Measurements from ENCODE around the gene PLXNB1.

The PLXNB1 gene

GRCh38 chr3:48426401-48426909 lies 3.4 kb downstream of the PLXNB1 start:
- peaks cover 0 to 5% of the 10 kb centered on the region in 2 experiments; a peak in 1 of 3 replicates for H3K36me3 ChIP-seq (ENCODE audit: control insufficient read depth in 2 of 2, insufficient read depth in 1 of 2, low read length in 2 of 2)
- no peak overlapping the region for H3K4me3 ChIP-seq (ENCODE audit: low read depth, low read length)
- POLR2A ChIA-PET = interaction anchor here (0.9 kb wide), 1 partner anchor 13 kb away, joined by 3 read pairs; the partner anchor contains the start of genes CCDC51 and TMA7
- no peaks in the 10 kb centered on the region for H3K9me3 ChIP-seq (ENCODE audit: control insufficient read depth, insufficient read depth, low read depth, low read length)
- CTCF ChIA-PET = interaction anchor here (0.7 to 4.1 kb wide), 3 partner anchors 10 to 84 kb away, joined by 3 to 25 read pairs (median 3); no protein-coding TSS in a partner anchor
- no peak overlapping the region for H3K27ac ChIP-seq (ENCODE audit: extremely low read depth, low read depth, low read length)
- TF ChIP-seq ZNF501 (tag by site-specific recombination; IDR thresholded peaks at IDR 0.05) (no peak), ZFP37 (tag by site-specific recombination; IDR thresholded peaks at IDR 0.05) (no peak), ZNF302 (tag by site-specific recombination; IDR thresholded peaks at IDR 0.05; ENCODE audit: low read depth) (no peak), ZNF621 (tag by site-specific recombination; IDR thresholded peaks at IDR 0.05) (no peak), ZBTB1 (tag by site-specific recombination; IDR thresholded peaks at IDR 0.05) (no peak), PBX3 (CRISPR knock-in tag; IDR thresholded peaks at IDR 0.05) (no peak)
- H3K4me1 ChIP-seq (ENCODE audit: control insufficient read depth, insufficient read depth, low read length) = peaks cover 3% of the 10 kb centered on the region; the same call in 1 of the 2 replicates

- ChIA-PET POLR2A (no interaction called here), CTCF (interaction anchor here (1.2 to 4.1 kb wide), 2 partner anchors 11 to 24 kb away, joined by 3 to 25 read pairs; no protein-coding TSS in a partner anchor)
- TF ChIP-seq, protein P1, sequence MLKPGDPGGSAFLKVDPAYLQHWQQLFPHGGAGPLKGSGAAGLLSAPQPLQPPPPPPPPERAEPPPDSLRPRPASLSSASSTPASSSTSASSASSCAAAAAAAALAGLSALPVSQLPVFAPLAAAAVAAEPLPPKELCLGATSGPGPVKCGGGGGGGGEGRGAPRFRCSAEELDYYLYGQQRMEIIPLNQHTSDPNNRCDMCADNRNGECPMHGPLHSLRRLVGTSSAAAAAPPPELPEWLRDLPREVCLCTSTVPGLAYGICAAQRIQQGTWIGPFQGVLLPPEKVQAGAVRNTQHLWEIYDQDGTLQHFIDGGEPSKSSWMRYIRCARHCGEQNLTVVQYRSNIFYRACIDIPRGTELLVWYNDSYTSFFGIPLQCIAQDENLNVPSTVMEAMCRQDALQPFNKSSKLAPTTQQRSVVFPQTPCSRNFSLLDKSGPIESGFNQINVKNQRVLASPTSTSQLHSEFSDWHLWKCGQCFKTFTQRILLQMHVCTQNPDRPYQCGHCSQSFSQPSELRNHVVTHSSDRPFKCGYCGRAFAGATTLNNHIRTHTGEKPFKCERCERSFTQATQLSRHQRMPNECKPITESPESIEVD (tag by site-specific recombination; IDR thresholded peaks at IDR 0.05) = no peak
- TF ChIP-seq KLF1 (tag by site-specific recombination; IDR thresholded peaks at IDR 0.05) = peak; percentile 48
- no peak for TF ChIP-seq ZNF248 (tag by site-specific recombination; IDR thresholded peaks at IDR 0.05)
- TF ChIP-seq ZNF223 (tag by site-specific recombination; IDR thresholded peaks at IDR 0.05) = no peak
- no peak for TF ChIP-seq ZBTB1 (tag by site-specific recombination; IDR thresholded peaks at IDR 0.05)
- no peak for TF ChIP-seq WT1 (tag by site-specific recombination; IDR thresholded peaks at IDR 0.05)
- TF ChIP-seq KLF8 (tag by site-specific recombination; IDR thresholded peaks at IDR 0.05) = no peak
- no peak for TF ChIP-seq ZNF777 (tag by site-specific recombination; IDR thresholded peaks at IDR 0.05; ENCODE audit: borderline replicate concordance)
- TF ChIP-seq SCRT1 (tag by site-specific recombination; IDR thresholded peaks at IDR 0.05; ENCODE audit: borderline replicate concordance) = no peak
- no peak for TF ChIP-seq ZNF132 (tag by site-specific recombination; IDR thresholded peaks at IDR 0.05; ENCODE audit: borderline replicate concordance)
- no peak for TF ChIP-seq ZNF19 (tag by site-specific recombination; IDR thresholded peaks at IDR 0.05; ENCODE audit: low read depth)
- no peak for TF ChIP-seq ZNF791 (tag by site-specific recombination; IDR thresholded peaks at IDR 0.05)
- no peak for TF ChIP-seq ZNF549 (tag by site-specific recombination; IDR thresholded peaks at IDR 0.05)
- no peak for TF ChIP-seq ZNF639 (tag by site-specific recombination; IDR thresholded peaks at IDR 0.05)
- no peak for TF ChIP-seq ZNF138 (tag by site-specific recombination; IDR thresholded peaks at IDR 0.05; ENCODE audit: borderline replicate concordance)
- TF ChIP-seq ZNF214 (tag by site-specific recombination; IDR thresholded peaks at IDR 0.05; ENCODE audit: borderline replicate concordance) = no peak
- TF ChIP-seq BCL11B (tag by site-specific recombination; IDR thresholded peaks at IDR 0.05; ENCODE audit: low read depth) = no peak
- TF ChIP-seq GLIS1 (tag by site-specific recombination; IDR thresholded peaks at IDR 0.05) = peak; percentile 85
- H3K4me3 ChIP-seq (ENCODE audit: low read depth, low read length) = no peak overlapping the region
- H3K9me3 ChIP-seq (ENCODE audit: control insufficient read depth, insufficient read depth, low read depth, low read length) = no peaks in the 10 kb centered on the region
- H3K27ac ChIP-seq (ENCODE audit: extremely low read depth, low read depth, low read length) = no peak overlapping the region
- H3K36me3 ChIP-seq (ENCODE audit: control insufficient read depth in 2 of 2, insufficient read depth in 1 of 2, low read length in 2 of 2) = no peaks in the 10 kb centered on the region
- H3K4me1 ChIP-seq (ENCODE audit: control insufficient read depth, insufficient read depth, low read length) = peaks cover 3% of the 10 kb centered on the region; the same call in 1 of the 2 replicates
Measured at GRCh38 chr3:48425281-48425812, 4.5 kb downstream of the PLXNB1 start.

Measured in HEK293 (cell line).